ENCODE results near the gene MSLN.

GRCh38 chr16:760065-760464 is 469 bp upstream of the MSLN start:
- no peak for TF ChIP-seq POLR2A (IDR thresholded peaks at IDR 0.05)
- no peak for TF ChIP-seq CTCF (IDR thresholded peaks at IDR 0.05)
- TF ChIP-seq POLR2AphosphoS5 (IDR thresholded peaks at IDR 0.05), result no peak
